Measurements from ENCODE around the gene TBL1X. TPM values are rescaled to one million over a fixed set of nuclear protein-coding genes. Genes with fewer than 3 reads are reported as not detected.
A peak's percentile ranks its signal among the peaks of the same experiment; 100 is the strongest.

The TBL1X gene
- total and polyA plus RNA-seq, 2 of the 13 experiments (the other 11 are each of a cell fraction or from before 2014, with no cell fraction given): 17.6 to 19.9 TPM

DNA sequence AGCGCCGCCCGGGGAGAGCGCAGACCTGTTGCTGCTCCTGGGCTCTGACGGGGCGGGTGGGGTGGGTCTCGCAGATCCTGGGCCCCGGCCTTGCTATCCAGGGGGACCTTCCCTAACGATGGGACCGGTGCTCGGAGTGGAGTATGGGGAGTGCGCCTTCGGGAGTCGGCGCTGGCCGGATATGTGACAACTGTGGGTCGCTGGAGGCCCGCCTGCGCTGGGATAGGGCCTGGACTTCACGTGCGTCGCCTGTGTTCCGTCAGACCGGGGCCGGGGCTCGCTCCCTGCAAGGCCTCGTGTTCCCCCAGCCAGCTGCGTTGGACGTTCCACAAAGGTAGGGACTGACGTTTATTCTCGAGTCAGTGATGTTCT is 1.3 kb downstream of the TBL1X start:
- DNase-seq (ENCODE audit: low spot score): no peak
- TF ChIP-seq ZFY (CRISPR knock-in tag; IDR thresholded peaks at IDR 0.05) (peak; percentile 70; the same call in 1 of the 2 replicates), MEF2D (CRISPR knock-in tag; IDR thresholded peaks at IDR 0.05) (0 out of 2 replicates have a peak, but pooled peaks have one; percentile 20), MZF1 (CRISPR knock-in tag; IDR thresholded peaks at IDR 0.05; ENCODE audit: borderline replicate concordance) (no peak), RBFOX2 (IDR thresholded peaks at IDR 0.05; ENCODE audit: low read depth, low read length) (0 out of 2 replicates have a peak, but pooled peaks have one; percentile 15), ZSCAN22 (CRISPR knock-in tag; IDR thresholded peaks at IDR 0.05) (no peak), ZFX (CRISPR knock-in tag; IDR thresholded peaks at IDR 0.05; ENCODE audit: low read depth) (peak; percentile 48; the same call in 1 of the 2 replicates), GZF1 (CRISPR knock-in tag; IDR thresholded peaks at IDR 0.05) (peak; percentile 57; the same call in 1 of the 2 replicates), KMT2A (CRISPR knock-in tag; IDR thresholded peaks at IDR 0.05) (peak; percentile 56; the same call in 1 of the 2 replicates), ZKSCAN5 (CRISPR knock-in tag; IDR thresholded peaks at IDR 0.05) (no peak), ZSCAN29 (CRISPR knock-in tag; conservative IDR thresholded peaks at IDR 0.05) (no peak), ZNF205 (CRISPR knock-in tag; IDR thresholded peaks at IDR 0.05) (no peak), GABPB1 (CRISPR knock-in tag; IDR thresholded peaks at IDR 0.05) (peak; percentile 36; the same call in 1 of the 2 replicates), THAP11 (CRISPR knock-in tag; IDR thresholded peaks at IDR 0.05) (no peak), ZNF552 (CRISPR knock-in tag; IDR thresholded peaks at IDR 0.05; ENCODE audit: borderline replicate concordance) (no peak)
- TF ChIP-seq, protein P1, sequence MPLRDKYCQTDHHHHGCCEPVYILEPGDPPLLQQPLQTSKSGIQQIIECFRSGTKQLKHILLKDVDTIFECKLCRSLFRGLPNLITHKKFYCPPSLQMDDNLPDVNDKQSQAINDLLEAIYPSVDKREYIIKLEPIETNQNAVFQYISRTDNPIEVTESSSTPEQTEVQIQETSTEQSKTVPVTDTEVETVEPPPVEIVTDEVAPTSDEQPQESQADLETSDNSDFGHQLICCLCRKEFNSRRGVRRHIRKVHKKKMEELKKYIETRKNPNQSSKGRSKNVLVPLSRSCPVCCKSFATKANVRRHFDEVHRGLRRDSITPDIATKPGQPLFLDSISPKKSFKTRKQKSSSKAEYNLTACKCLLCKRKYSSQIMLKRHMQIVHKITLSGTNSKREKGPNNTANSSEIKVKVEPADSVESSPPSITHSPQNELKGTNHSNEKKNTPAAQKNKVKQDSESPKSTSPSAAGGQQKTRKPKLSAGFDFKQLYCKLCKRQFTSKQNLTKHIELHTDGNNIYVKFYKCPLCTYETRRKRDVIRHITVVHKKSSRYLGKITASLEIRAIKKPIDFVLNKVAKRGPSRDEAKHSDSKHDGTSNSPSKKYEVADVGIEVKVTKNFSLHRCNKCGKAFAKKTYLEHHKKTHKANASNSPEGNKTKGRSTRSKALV (CRISPR knock-in tag; IDR thresholded peaks at IDR 0.05): 0 out of 2 replicates have a peak, but pooled peaks have one; percentile 34
- TF ChIP-seq, protein P2, sequence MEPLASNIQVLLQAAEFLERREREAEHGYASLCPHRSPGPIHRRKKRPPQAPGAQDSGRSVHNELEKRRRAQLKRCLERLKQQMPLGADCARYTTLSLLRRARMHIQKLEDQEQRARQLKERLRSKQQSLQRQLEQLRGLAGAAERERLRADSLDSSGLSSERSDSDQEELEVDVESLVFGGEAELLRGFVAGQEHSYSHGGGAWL (CRISPR knock-in tag; IDR thresholded peaks at IDR 0.05): 0 out of 2 replicates have a peak, but pooled peaks have one; percentile 27
- TF ChIP-seq, protein P3, sequence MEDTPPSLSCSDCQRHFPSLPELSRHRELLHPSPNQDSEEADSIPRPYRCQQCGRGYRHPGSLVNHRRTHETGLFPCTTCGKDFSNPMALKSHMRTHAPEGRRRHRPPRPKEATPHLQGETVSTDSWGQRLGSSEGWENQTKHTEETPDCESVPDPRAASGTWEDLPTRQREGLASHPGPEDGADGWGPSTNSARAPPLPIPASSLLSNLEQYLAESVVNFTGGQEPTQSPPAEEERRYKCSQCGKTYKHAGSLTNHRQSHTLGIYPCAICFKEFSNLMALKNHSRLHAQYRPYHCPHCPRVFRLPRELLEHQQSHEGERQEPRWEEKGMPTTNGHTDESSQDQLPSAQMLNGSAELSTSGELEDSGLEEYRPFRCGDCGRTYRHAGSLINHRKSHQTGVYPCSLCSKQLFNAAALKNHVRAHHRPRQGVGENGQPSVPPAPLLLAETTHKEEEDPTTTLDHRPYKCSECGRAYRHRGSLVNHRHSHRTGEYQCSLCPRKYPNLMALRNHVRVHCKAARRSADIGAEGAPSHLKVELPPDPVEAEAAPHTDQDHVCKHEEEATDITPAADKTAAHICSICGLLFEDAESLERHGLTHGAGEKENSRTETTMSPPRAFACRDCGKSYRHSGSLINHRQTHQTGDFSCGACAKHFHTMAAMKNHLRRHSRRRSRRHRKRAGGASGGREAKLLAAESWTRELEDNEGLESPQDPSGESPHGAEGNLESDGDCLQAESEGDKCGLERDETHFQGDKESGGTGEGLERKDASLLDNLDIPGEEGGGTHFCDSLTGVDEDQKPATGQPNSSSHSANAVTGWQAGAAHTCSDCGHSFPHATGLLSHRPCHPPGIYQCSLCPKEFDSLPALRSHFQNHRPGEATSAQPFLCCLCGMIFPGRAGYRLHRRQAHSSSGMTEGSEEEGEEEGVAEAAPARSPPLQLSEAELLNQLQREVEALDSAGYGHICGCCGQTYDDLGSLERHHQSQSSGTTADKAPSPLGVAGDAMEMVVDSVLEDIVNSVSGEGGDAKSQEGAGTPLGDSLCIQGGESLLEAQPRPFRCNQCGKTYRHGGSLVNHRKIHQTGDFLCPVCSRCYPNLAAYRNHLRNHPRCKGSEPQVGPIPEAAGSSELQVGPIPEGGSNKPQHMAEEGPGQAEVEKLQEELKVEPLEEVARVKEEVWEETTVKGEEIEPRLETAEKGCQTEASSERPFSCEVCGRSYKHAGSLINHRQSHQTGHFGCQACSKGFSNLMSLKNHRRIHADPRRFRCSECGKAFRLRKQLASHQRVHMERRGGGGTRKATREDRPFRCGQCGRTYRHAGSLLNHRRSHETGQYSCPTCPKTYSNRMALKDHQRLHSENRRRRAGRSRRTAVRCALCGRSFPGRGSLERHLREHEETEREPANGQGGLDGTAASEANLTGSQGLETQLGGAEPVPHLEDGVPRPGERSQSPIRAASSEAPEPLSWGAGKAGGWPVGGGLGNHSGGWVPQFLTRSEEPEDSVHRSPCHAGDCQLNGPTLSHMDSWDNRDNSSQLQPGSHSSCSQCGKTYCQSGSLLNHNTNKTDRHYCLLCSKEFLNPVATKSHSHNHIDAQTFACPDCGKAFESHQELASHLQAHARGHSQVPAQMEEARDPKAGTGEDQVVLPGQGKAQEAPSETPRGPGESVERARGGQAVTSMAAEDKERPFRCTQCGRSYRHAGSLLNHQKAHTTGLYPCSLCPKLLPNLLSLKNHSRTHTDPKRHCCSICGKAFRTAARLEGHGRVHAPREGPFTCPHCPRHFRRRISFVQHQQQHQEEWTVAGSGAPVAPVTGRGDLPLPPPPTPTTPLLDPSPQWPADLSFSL (CRISPR knock-in tag; IDR thresholded peaks at IDR 0.05): no peak

More for the DNA sequence above, 1.3 kb downstream of the TBL1X start:
- intact Hi-C loops (cut with micrococcal nuclease; ENCODE audit: unreplicated experiment): loop anchor here (10.0 kb wide), 2 partner anchors 99 to 149 kb away; no protein-coding TSS in a partner anchor
- in situ Hi-C loops (cut with HindIII; ENCODE audit: extremely low pct_ligation_motif_present, low pct_unique_long_range_greater_than_20kb): no loop called here
- CTCF ChIA-PET (ENCODE audit: low intra/inter-chr PET ratio, low total read pairs): no interaction called here
- Histone ChIP-seq H3K27ac (ENCODE audit: extremely low read length, insufficient read depth, low read length) (no peak overlapping the region), H3K9ac (ENCODE audit: insufficient read depth, low read depth, low read length) (peak overlapping the region; percentile 71), H3K9me3 (ENCODE audit: low read length) (no peaks in the 10 kb centered on the region), H3K4me2 (ENCODE audit: low read depth, low read length) (peak overlapping the region; percentile 76), H3K4me3 (replicated peaks in 1 of 3; ENCODE audit: insufficient read depth in 1 of 3, low read depth in 2 of 3, low read length in 3 of 3) (peak overlapping the region; percentile 58 to 74 (median 73)), H2AFZ (ENCODE audit: low read length) (no peak overlapping the region), H3K27me3 (ENCODE audit: control insufficient read depth in 1 of 2, insufficient read depth in 2 of 2, low read length in 2 of 2) (no peaks in the 10 kb centered on the region), H3K36me3 (replicated peaks in 1 of 2; ENCODE audit: control insufficient read depth in 1 of 2, insufficient read depth in 2 of 2, low read length in 2 of 2) (no peaks in the 10 kb centered on the region), H3K4me1 (ENCODE audit: insufficient read depth, low read length) (peaks cover 54% of the 10 kb centered on the region), H3K79me2 (ENCODE audit: insufficient read depth, low read length) (peaks cover 43% of the 10 kb centered on the region), H4K20me1 (ENCODE audit: insufficient read depth, low read length) (peaks cover 8% of the 10 kb centered on the region; the same call in 1 of the 2 replicates)
- POLR2A ChIA-PET: no interaction called here
- 0% methylated on average over 1 of the region's 31 CpGs for WGBS (ENCODE audit: low lambda C conversion rate)
- BruUV-seq (replicated peaks): no TSS peak
- peak; percentile 51 for ATAC-seq
- FAIRE-seq: no peak
